Measurements from ENCODE around the gene CLASP1. TPM values are rescaled to one million over a fixed set of nuclear protein-coding genes. Genes with fewer than 3 reads are reported as not detected.
"Not testable (repeated sequence)": the region's sequence is repeated elsewhere in the genome, so short reads cannot be mapped to it uniquely, and the experiment has no call there.

The CLASP1 gene
- total RNA-seq, 1 experiment from 2014 or later: 27.9 TPM

DNA sequence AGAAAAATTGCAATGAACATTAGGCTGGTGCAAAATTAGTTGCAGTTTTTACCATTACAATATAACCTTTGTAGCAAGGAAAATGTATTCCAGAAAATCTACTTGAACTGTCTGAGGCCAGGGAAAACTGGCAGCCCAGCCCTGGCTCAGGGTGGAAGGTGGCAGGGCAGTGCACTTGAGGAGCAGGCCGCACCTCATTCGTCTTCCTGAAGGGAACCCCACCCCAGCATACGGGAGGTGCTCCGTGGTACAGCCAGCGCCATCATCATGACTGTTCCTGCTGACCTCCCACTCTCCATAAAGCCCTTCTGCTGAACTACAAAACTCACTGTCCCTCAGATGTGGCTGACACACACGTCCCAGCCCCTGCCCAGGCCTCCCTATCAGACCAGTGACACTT, 298.4 kb downstream of the CLASP1 start:
- no peak for DNase-seq (ENCODE audit: low spot score)

DNA sequence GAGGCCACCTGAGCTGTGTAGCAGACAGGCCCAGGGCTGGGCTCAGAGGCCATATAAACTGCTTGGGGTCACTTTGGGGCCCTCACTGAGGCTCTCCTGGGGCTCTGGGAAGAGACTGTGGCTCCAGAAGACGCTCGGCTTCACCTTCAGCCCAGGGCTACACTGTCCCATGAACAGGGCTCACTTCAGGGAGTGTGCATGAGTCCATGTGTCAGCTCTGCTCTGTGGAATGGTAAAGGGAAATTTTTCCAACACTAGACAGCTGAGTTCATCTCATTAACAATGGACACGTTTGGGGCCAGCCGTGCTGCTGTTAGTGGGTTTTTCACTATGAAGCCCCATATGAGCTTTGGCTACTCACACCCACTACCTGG, 298.9 kb downstream of the CLASP1 start:
- DNase-seq (ENCODE audit: low spot score): no peak

GRCh38 chr2:121349721-121350401, 299.4 kb downstream of the CLASP1 start:
- no peak for DNase-seq (ENCODE audit: low spot score)

- no peak for DNase-seq (ENCODE audit: low spot score)
Measured at GRCh38 chr2:121348128-121348740, 301.0 kb downstream of the CLASP1 start.

DNA sequence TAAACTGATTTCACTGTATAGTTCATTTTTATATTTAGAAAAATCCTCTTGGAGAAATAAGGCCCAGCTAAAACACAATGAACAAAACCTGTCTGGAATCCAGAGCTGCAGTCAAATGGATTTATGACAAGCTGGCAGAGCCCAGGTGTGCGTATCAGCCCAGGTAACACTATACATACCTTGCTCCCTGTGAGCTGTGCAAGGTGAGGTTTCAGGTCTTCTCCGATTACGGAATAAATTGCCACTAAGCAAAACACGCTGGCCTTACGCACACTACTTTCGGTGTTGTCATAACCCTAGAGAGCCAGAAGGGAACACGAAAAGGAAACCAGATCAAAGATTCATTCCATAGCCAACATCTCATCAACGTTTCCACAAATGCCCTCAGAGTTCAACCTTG, 302.4 kb downstream of the CLASP1 start:
- no peak for DNase-seq (ENCODE audit: low spot score)

DNA sequence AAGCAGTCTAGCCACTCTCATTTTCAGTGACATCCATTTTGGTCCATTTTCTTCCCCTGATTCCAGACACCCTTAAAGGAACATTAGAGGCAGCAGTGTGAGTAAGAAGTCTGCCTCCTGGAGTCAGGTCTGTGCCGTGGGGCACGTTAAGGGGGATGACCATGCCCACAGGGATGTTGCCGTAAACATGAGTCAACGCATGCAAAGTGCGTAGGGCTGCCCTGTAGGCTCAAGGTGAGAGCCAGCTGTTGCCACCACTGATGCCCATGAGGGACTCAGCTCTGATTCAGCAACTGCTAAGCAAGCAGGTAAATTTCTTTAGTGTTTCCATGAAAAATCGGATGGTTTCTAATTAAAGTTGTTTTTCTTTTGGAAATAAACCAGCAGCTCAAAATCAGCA, 302.9 kb downstream of the CLASP1 start:
- no peak for DNase-seq (ENCODE audit: low spot score)

GRCh38 chr2:121345887-121346286, 303.4 kb downstream of the CLASP1 start:
- DNase-seq (ENCODE audit: low spot score): no peak

GRCh38 chr2:121345101-121345500, 304.2 kb downstream of the CLASP1 start:
- DNase-seq (ENCODE audit: low spot score): no peak

- not testable (repeated sequence) for DNase-seq (ENCODE audit: low spot score)
Measured at GRCh38 chr2:121343828-121344399, 305.3 kb downstream of the CLASP1 start.

GRCh38 chr2:121343191-121343590, 306.1 kb downstream of the CLASP1 start:
- no peak for DNase-seq (ENCODE audit: low spot score)

GRCh38 chr2:121342751-121343150, 306.5 kb downstream of the CLASP1 start:
- DNase-seq (ENCODE audit: low spot score): no peak

GRCh38 chr2:121340926-121341325, 308.3 kb downstream of the CLASP1 start:
- no peak for DNase-seq (ENCODE audit: low spot score)

GRCh38 chr2:121338281-121338680, 311.0 kb downstream of the CLASP1 start:
- no peak for DNase-seq (ENCODE audit: low spot score)

- DNase-seq (ENCODE audit: low spot score): no peak
Measured at GRCh38 chr2:121336528-121337294, 312.6 kb downstream of the CLASP1 start.

GRCh38 chr2:121335294-121336290, 313.7 kb downstream of the CLASP1 start:
- DNase-seq (ENCODE audit: low spot score): peak; percentile 7

DNA sequence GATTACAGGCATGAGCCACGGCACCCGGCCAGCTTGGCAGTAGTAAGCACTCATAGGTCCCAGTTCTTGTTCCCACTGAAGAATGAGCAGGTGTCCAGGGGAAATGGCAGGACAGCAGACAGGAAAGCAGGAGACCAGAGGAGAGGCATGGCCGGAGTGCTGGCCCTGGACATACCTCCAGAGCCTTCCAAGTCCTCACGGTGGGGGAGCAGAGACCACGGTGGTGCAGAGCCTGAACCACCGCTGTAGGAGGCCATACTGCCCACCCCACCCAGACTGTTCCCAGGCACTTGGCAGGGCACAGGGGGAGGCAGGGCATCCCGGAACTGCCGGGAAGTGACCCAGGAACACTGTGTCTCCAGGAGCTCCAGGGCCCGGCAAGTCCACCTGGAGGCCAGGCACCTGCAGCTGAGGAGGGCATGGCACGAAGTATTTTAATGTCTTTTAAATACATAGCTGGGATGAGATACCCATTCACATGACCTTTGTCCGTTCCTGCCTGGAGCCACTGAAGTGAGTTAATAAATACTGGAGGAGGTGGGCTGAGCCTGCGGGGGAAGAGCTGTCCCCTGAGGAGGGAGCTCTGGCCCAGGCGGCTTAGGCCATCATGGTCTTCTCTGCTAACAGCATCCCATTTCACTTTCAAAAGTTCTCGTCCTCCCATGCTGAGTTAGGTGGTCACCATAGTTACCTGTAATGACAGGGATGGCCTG, 314.5 kb downstream of the CLASP1 start:
- peak; percentile 14 for DNase-seq (ENCODE audit: low spot score)

DNA sequence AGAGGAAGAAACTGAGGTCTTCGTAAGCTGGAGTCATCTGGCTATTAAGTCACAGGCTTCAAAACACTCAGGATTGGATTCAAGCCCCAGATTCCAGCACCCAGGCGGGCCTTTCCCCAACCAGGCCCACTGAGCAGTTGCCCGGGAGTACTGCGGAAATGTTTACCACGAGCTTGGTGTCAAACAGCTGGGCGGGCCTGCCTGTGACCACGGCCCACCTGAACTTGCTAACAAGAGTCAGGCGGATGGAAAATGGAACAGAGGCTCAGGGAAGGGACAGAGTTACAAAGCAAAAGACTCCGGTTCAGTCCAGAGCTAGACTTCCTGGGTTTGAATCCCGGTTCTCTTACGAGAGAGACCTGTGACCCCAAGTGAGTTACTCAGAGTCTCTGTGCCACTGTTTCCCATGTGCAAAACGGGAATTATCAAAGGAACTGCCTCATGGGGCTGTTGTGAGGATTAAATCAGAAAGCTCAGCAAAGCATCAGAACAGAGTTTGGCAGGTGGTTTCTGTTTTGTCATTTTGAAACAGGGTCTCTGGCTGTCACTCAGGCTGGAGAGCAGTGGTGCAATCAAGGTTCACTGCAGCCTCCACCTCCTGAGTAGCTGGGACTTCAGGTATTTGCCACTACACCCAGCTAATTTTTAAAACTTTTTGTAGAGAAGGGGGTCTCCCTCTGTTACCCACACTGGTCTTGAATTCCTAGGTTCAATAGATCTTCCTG, 315.3 kb downstream of the CLASP1 start:
- DNase-seq (ENCODE audit: low spot score): no peak

- no peak for DNase-seq (ENCODE audit: low spot score)
Measured at GRCh38 chr2:121333231-121333630, 316.0 kb downstream of the CLASP1 start.

GRCh38 chr2:121331324-121331723, 317.9 kb downstream of the CLASP1 start:
- DNase-seq (ENCODE audit: low spot score): not testable (repeated sequence)

DNA sequence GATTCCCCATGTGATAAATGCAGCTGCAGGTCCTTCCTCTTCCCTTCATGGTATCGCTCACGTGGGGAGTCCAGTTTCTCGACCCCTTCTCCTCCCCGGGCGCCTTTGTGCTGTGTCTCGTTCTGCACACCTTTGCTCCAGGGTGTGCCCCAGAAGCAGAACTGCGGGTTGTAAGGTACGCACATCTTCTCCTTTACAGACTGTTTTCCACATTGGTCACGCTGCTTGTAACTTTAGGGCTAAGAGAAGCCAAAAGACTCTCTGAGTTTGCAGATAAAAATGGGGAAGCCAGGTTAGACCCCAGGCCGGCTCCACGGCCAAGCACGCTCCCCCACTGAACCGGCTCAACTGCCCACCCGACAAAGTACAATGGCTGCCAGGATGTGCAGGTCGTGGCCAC, 318.3 kb downstream of the CLASP1 start:
- no peak for DNase-seq (ENCODE audit: low spot score)
